Vagina (tissue), 2 donors: Measurements from ENCODE around the gene ZFAND2A.

Experiments
- POLR2A ChIP-seq, 2 donors: fragments of 450-650 bp; IDR thresholded peaks; one replicate each; pipeline ENCODE4 v1.6.1; 2017; ENCODE audit warnings: antibody characterized with exemption in 2 of 2, mild to moderate bottlenecking in 2 of 2, moderate library complexity in 2 of 2
- POLR2AphosphoS5 ChIP-seq, 2 donors: sonication (generic); formaldehyde crosslinking; IDR thresholded peaks; one replicate each; pipeline ENCODE4 v1.9.0; 2017; ENCODE audit warnings: antibody characterized with exemption in 2 of 2, mild to moderate bottlenecking in 2 of 2, low read depth in 1 of 2; ENCODE audit not compliant: insufficient read depth in 1 of 2
- TF ChIP-seq, protein P1 (sequence below), 3 experiments: fragments of 450-650 bp in 2 of 3; fragments of 200-600 bp in 1 of 3; sonication (generic) in 1 of 3; IDR thresholded peaks; one replicate each; pipeline ENCODE4 v1.5.1; 2017 to 2019; ENCODE audit warnings: antibody characterized with exemption in 3 of 3, mild to moderate bottlenecking in 2 of 3, moderate library complexity in 2 of 3

DNA sequence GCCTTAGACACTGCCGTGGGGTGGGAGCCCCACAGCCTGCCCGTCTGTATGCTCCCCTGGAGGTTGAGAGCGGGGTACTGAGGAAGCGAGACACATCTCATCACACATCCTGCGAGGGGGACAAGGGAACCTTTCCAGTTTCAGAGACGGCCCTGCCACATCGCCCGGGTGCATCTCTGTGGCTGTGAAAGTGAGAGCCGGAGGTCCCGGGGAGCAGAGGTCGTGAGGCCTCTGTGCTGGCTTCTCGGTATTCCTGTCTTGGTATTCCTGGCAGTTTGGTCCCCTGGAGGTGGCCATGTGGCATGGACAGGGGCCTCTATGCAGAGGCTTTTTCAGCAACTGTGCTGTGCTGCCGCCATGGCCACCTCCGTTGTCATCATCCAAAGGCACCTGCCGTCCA is 41.9 kb upstream of the ZFAND2A start:
- TF ChIP-seq, protein P1, sequence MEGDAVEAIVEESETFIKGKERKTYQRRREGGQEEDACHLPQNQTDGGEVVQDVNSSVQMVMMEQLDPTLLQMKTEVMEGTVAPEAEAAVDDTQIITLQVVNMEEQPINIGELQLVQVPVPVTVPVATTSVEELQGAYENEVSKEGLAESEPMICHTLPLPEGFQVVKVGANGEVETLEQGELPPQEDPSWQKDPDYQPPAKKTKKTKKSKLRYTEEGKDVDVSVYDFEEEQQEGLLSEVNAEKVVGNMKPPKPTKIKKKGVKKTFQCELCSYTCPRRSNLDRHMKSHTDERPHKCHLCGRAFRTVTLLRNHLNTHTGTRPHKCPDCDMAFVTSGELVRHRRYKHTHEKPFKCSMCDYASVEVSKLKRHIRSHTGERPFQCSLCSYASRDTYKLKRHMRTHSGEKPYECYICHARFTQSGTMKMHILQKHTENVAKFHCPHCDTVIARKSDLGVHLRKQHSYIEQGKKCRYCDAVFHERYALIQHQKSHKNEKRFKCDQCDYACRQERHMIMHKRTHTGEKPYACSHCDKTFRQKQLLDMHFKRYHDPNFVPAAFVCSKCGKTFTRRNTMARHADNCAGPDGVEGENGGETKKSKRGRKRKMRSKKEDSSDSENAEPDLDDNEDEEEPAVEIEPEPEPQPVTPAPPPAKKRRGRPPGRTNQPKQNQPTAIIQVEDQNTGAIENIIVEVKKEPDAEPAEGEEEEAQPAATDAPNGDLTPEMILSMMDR (IDR thresholded peaks at IDR 0.05) = no peak
- no peak for TF ChIP-seq POLR2A (IDR thresholded peaks at IDR 0.05)
- no peak for TF ChIP-seq POLR2AphosphoS5 (IDR thresholded peaks at IDR 0.05; ENCODE audit: insufficient read depth in 1 of 2, low read depth in 1 of 2)
